ENCODE results near the gene CCDC201. TPM values are rescaled to one million over a fixed set of nuclear protein-coding genes. Genes with fewer than 3 reads are reported as not detected.

The CCDC201 gene
- total and polyA plus RNA-seq, 2 of the 8 experiments (the other 6 are each of a cell fraction or from before 2014, with no cell fraction given): not detected

DNA sequence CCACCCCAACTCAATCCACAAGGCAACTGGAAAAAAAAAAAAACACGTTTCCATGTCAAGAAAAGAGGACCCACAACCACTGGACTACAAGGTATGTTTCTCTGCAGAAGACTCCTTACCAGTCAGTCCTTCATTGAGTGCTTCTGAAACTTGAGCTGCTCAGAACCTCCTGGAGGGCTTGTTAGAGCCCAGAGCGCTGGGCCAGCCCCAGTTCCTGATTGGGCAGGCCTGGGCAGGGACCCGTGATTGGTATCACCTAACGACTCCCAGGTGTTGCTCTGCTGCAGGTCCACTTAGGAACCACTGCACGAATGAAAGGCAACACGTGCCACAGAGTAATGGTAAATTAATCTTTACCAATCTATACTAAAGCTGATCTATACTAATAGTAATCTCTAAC lies 473 bp upstream of the CCDC201 start:
- H2BK15ac ChIP-seq (ENCODE audit: low read length): no peak overlapping the region
- H2BK120ac ChIP-seq (replicated peaks; ENCODE audit: low read depth, low read length): no peak overlapping the region
- H3K79me2 ChIP-seq (ENCODE audit: control insufficient read depth in 1 of 2, insufficient read depth in 2 of 2, low read length in 2 of 2): no peaks in the 10 kb centered on the region
- no peak overlapping the region for H4K8ac ChIP-seq (ENCODE audit: extremely low read depth, insufficient read depth, low read length)
- WGBS, 2 experiments (ENCODE audit: extremely low coverage in 1 of 2, insufficient coverage in 1 of 2, insufficient read length in 1 of 2, insufficient replicate concordance in 2 of 2, low coverage in 1 of 2, low lambda C conversion rate in 2 of 2, missing lambda C conversion rate in 1 of 2): 83% methylated on average over 6 of the region's 6 CpGs; no CpG with 5 or more reads in 1 of the 2 experiments
- H4K91ac ChIP-seq (replicated peaks; ENCODE audit: insufficient read length, low read length): no peak overlapping the region
- no peak overlapping the region for H3K18ac ChIP-seq (ENCODE audit: extremely low read depth, low read length)
- peaks cover 10 to 17% of the 10 kb centered on the region in 2 experiments for H3K9me3 ChIP-seq (ENCODE audit: insufficient read depth in 2 of 2, low read depth in 1 of 2, low read length in 1 of 2)
- no peak overlapping the region for H2BK20ac ChIP-seq (ENCODE audit: low read length)
- no peaks in the 10 kb centered on the region for H3K36me3 ChIP-seq (ENCODE audit: control insufficient read depth in 2 of 4, insufficient read depth in 4 of 4, low read length in 3 of 4)
- no peak overlapping the region for H3K4me3 ChIP-seq (ENCODE audit: extremely low read depth in 1 of 4, insufficient read depth in 2 of 4, low read depth in 3 of 4, low read length in 4 of 4)
- H3K79me1 ChIP-seq (ENCODE audit: low read depth, low read length): no peaks in the 10 kb centered on the region
- no peak overlapping the region for H2AFZ ChIP-seq (ENCODE audit: low read length)
- no peak overlapping the region for H3K23ac ChIP-seq (ENCODE audit: insufficient read length)
- no peak overlapping the region for H4K5ac ChIP-seq (ENCODE audit: insufficient read length, low read depth, low read length)
- DNase-seq (ENCODE audit: low read depth in 1 of 2, low spot score in 2 of 2): no peak
- H3K4me2 ChIP-seq (ENCODE audit: insufficient read depth in 1 of 2, low read depth in 2 of 2, low read length in 2 of 2): no peak overlapping the region
- no peak overlapping the region for H3K14ac ChIP-seq (ENCODE audit: insufficient read length)
- H2AK5ac ChIP-seq (ENCODE audit: low read depth, low read length): no peak overlapping the region
- H3K23me2 ChIP-seq (ENCODE audit: low read depth, low read length): no peaks in the 10 kb centered on the region
- H3K9ac ChIP-seq (replicated peaks in 1 of 4; ENCODE audit: extremely low read depth in 1 of 4, low read depth in 3 of 4, low read length in 3 of 4): no peak overlapping the region
- no peak overlapping the region for H3K56ac ChIP-seq (replicated peaks; ENCODE audit: insufficient read length, low read depth, low read length)
- H2BK5ac ChIP-seq (ENCODE audit: low read depth, low read length): no peak overlapping the region
- no peak overlapping the region for H3K27ac ChIP-seq (ENCODE audit: low read depth, low read length)
- no peaks in the 10 kb centered on the region for H3K27me3 ChIP-seq (replicated peaks in 1 of 4; ENCODE audit: control insufficient read depth in 3 of 4, extremely low read depth in 1 of 4, insufficient read depth in 3 of 4, low read length in 3 of 4)
- no peaks in the 10 kb centered on the region; a peak in 1 of 7 replicates for H3K4me1 ChIP-seq (replicated peaks in 1 of 4; ENCODE audit: control insufficient read depth in 3 of 4, insufficient read depth in 4 of 4, low read length in 3 of 4)
- no peak overlapping the region for H3K4ac ChIP-seq (replicated peaks; ENCODE audit: insufficient read length, low read depth, low read length)
- no peaks in the 10 kb centered on the region for H4K20me1 ChIP-seq (replicated peaks in 1 of 2; ENCODE audit: control insufficient read depth in 1 of 2, insufficient read depth in 2 of 2, low read length in 2 of 2)
- no peak for FAIRE-seq
- POLR2A ChIA-PET (ENCODE audit: partially characterized antibody): interaction anchor here (0.6 kb wide), 1 partner anchor 491 kb away, joined by 4 read pairs; no protein-coding TSS in a partner anchor
- CTCF ChIA-PET (ENCODE audit: partially characterized antibody): interaction anchor here (0.6 to 3.3 kb wide), 7 partner anchors 8 to 1251 kb away, joined by 3 to 12 read pairs (median 4); no protein-coding TSS in a partner anchor
- H2BK12ac ChIP-seq (ENCODE audit: low read depth, low read length): no peak overlapping the region
- TF ChIP-seq TCF12 (IDR thresholded peaks at IDR 0.05; ENCODE audit: low read depth, low read length) (no peak), CTBP2 (IDR thresholded peaks at IDR 0.05; ENCODE audit: borderline replicate concordance, insufficient read depth, insufficient read length, low read length) (no peak), RNF2 (IDR thresholded peaks at IDR 0.05; ENCODE audit: borderline replicate concordance, low read depth, low read length, missing control alignments, poor library complexity, severe bottlenecking) (no peak), TBP (IDR thresholded peaks at IDR 0.05; ENCODE audit: low read depth, low read length) (no peak), POLR2AphosphoS5 (IDR thresholded peaks at IDR 0.05; ENCODE audit: low read depth, low read length) (no peak), FOSL1 (IDR thresholded peaks at IDR 0.05; ENCODE audit: insufficient read depth, low read depth, low read length) (no peak), SIN3A (conservative IDR thresholded peaks at IDR 0.05 in 1 of 2, IDR thresholded peaks at IDR 0.05 in 1 of 2; ENCODE audit: low read depth in 1 of 2, low read length in 2 of 2) (no peak), SP4 (IDR thresholded peaks at IDR 0.05; ENCODE audit: low read length) (no peak), SIRT6 (IDR thresholded peaks at IDR 0.05; ENCODE audit: low read length) (no peak), TEAD4 (IDR thresholded peaks at IDR 0.05; ENCODE audit: low read depth, low read length) (no peak), BRCA1 (IDR thresholded peaks at IDR 0.05; ENCODE audit: low read depth, low read length) (no peak), TAF1 (IDR thresholded peaks at IDR 0.05; ENCODE audit: low read depth, low read length) (no peak), HDAC6 (IDR thresholded peaks at IDR 0.05; ENCODE audit: low read depth, low read length) (no peak)
- TF ChIP-seq, protein P1, sequence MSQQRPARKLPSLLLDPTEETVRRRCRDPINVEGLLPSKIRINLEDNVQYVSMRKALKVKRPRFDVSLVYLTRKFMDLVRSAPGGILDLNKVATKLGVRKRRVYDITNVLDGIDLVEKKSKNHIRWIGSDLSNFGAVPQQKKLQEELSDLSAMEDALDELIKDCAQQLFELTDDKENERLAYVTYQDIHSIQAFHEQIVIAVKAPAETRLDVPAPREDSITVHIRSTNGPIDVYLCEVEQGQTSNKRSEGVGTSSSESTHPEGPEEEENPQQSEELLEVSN (IDR thresholded peaks at IDR 0.05): no peak

Data from H1 (cell line).